ENCODE measurements around the gene RFX5.

DNA sequence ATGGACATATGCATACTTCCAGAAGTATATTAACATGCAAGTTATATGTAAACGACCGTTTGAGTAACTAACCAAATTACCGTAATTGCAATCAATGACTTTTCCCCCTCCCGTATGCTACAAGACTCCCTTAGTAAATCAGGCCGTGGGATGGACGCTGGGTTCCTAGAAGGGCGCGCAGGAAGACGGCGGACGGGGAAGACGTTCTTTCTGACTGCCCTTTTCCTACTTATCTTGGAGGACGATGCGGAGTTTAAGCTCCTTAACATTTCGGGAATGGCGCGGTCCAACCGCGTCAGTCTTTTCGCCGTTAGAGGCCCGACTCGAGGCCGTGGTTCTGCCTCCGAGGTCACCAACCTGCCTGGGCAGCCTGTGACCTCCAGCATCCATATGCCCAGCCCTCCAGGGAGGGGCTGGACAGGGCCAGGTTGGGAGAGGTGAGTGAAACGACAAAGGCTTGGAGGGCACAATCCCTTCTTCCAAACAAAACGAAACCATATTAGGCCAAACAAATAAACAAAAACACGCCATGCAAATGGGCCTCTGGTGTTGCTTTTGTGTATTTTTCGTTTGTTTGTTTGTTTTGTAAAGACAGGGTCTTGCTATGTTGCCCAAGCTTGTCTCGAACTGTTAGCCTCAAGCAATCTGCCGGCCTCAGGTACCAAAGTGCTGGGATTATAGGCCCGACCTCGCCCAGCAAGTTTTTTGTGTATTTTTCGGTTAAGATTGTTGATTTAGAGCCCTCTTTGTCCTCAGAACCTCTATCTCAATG, 19.0 kb downstream of the RFX5 start:
- TF ChIP-seq, protein P1, sequence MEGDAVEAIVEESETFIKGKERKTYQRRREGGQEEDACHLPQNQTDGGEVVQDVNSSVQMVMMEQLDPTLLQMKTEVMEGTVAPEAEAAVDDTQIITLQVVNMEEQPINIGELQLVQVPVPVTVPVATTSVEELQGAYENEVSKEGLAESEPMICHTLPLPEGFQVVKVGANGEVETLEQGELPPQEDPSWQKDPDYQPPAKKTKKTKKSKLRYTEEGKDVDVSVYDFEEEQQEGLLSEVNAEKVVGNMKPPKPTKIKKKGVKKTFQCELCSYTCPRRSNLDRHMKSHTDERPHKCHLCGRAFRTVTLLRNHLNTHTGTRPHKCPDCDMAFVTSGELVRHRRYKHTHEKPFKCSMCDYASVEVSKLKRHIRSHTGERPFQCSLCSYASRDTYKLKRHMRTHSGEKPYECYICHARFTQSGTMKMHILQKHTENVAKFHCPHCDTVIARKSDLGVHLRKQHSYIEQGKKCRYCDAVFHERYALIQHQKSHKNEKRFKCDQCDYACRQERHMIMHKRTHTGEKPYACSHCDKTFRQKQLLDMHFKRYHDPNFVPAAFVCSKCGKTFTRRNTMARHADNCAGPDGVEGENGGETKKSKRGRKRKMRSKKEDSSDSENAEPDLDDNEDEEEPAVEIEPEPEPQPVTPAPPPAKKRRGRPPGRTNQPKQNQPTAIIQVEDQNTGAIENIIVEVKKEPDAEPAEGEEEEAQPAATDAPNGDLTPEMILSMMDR (IDR thresholded peaks at IDR 0.05): no peak
- TF ChIP-seq EP300 (IDR thresholded peaks at IDR 0.05) (no peak), POLR2AphosphoS5 (IDR thresholded peaks at IDR 0.05) (no peak), POLR2A (IDR thresholded peaks at IDR 0.05) (no peak)

Data from upper lobe of left lung (tissue), 4 donors.